ENCODE results near the gene ALS2. TPM values are rescaled to one million over a fixed set of nuclear protein-coding genes. Genes with fewer than 3 reads are reported as not detected.
"Not testable (repeated sequence)": the region's sequence is repeated elsewhere in the genome, so short reads cannot be mapped to it uniquely, and the experiment has no call there.

ALS2 gene
- total RNA-seq, 4 donors from 2014 or later, result 11.6 to 24.9 (median 19.1) TPM

DNA sequence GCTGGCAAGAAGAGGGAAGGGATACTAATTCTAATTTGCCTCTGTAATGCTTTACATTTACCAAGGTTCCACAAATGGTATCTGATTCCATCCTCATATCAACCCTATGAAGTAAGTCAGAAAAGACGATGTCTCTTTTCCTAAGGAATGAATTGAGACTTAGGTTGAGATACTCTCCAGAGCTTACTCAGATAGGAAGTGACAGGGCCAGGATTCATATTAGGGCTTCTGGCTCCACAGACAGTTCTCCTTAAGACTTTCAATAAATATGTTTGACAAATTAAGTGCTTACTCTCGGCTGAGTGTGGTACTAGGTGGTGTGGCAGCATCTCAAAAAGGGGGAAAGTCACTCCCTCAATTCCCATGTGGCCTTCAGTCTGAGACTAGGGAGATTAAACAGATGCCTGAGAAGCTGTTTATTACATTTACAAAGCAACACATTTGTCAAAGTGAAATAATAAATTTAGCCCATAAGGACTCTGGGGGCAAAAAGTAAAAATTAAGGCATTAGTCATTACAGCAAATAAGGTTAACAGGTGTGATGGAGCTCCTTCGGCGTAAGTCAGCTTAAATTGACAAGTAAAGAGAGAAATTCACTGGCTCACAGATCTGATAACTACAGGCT is 39.8 kb upstream of the ALS2 start:
- Histone ChIP-seq H3K9me3 (no peaks in the 10 kb centered on the region), H3K36me3 (no peaks in the 10 kb centered on the region), H3K4me1 (no peaks in the 10 kb centered on the region), H3K4me3 (no peak overlapping the region), H3K27ac (no peak overlapping the region), H3K27me3 (no peaks in the 10 kb centered on the region)
- WGBS, result 79% methylated on average over 4 of the region's 4 CpGs
- TF ChIP-seq CTCF (IDR thresholded peaks at IDR 0.05) (no peak), POLR2AphosphoS5 (IDR thresholded peaks at IDR 0.05) (no peak), EP300 (IDR thresholded peaks at IDR 0.05) (no peak), POLR2A (IDR thresholded peaks at IDR 0.05) (no peak)
- DNase-seq (ENCODE audit: low spot score in 2 of 2), result no peak

DNA sequence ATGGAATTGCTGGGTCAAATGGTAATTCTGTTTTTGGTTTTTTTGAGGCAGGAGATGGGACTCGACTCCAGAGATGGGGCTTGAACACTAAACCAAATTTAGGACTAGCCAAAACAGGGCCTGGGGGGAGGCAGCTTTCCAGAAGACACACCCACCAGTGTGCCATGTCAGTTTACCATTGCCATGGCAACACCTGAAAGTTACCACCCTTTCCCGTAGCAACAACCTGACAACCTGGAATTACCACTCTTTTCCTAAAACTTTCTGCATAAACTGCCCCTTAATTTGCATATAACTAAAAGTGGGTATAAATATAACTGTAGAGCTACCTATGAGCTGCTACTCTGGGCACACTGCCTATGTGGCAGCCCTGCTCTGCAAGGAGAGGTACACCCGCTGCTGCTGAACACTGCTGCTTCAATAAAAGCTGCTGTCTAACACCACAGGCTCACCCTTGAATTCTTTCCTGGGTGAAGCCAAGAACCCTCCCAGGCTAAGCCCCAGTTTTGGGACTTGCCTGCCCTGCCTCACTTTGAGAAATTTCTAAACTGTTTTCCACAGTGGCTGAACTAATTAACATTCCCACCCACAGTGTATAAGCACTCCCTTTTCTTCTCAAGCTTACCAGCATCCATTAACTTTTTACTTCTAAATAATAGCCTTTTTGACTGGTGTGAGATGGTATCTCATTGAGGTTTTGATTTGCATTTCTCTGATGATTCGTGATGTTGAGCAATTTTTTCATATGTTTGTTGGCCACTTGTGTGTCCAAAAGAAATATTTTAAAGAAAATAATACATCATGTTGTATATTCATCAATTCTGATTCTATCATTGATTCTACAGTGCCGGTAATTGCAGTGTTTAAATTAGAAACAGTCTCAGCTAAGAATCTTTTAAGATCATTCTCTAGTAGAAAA is 36.2 kb upstream of the ALS2 start:
- WGBS, result 71% methylated on average over 5 of the region's 5 CpGs
- no peak overlapping the region for H3K27ac ChIP-seq
- TF ChIP-seq POLR2A (IDR thresholded peaks at IDR 0.05) (no peak), POLR2AphosphoS5 (IDR thresholded peaks at IDR 0.05) (no peak), EP300 (IDR thresholded peaks at IDR 0.05) (no peak)

GRCh38 chr2:201813996-201814760 is 33.4 kb upstream of the ALS2 start:
- Histone ChIP-seq H3K4me1 (no peaks in the 10 kb centered on the region), H3K4me3 (no peak overlapping the region), H3K27ac (no peak overlapping the region), H3K27me3 (no peaks in the 10 kb centered on the region), H3K36me3 (no peaks in the 10 kb centered on the region), H3K9me3 (no peaks in the 10 kb centered on the region)
- TF ChIP-seq CTCF (IDR thresholded peaks at IDR 0.05) (no peak), POLR2AphosphoS5 (IDR thresholded peaks at IDR 0.05) (no peak), EP300 (IDR thresholded peaks at IDR 0.05) (no peak), POLR2A (IDR thresholded peaks at IDR 0.05) (no peak)
- DNase-seq (ENCODE audit: low spot score in 2 of 2), result no peak
- WGBS, result 59% methylated on average over 9 of the region's 9 CpGs

More for the DNA sequence above, 36.2 kb upstream of the ALS2 start:
- Histone ChIP-seq H3K4me3 (no peak overlapping the region), H3K36me3 (no peaks in the 10 kb centered on the region), H3K4me1 (no peaks in the 10 kb centered on the region), H3K27me3 (no peaks in the 10 kb centered on the region), H3K9me3 (no peaks in the 10 kb centered on the region)
- DNase-seq (ENCODE audit: low spot score in 2 of 2), result no peak

- H3K36me3 ChIP-seq; H3K4me3 ChIP-seq; H3K9me3 ChIP-seq; H3K27me3 ChIP-seq; H3K27ac ChIP-seq; DNase-seq (ENCODE audit: low spot score in 2 of 2): not testable (repeated sequence)
- peaks cover 17% of the 10 kb centered on the region for H3K4me1 ChIP-seq
- 91% methylated on average over 7 of the region's 7 CpGs for whole genome bisulfite sequencing
These were observed 29.9 kb upstream of the ALS2 start for GRCh38 chr2:201810604-201811003.

DNA sequence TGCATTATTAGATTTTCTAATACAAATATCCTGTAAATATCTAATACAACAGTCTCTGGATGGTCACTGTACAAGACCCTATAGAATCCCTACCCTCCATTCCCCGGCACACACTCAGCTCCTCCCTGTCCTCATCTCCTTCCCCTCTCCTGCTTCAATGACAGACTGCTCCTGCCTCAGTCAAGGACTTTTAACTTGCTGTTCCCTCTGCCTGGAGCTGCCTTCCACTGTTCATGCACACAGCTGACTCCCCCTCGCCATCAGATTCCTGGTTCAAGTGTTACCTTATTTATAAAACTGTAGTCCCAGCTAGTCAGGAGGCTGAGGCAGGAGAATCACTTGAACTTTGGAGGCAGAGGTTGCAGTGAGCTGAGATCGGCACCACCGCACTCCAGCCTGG is 28.9 kb upstream of the ALS2 start:
- Histone ChIP-seq H3K9me3 (no peaks in the 10 kb centered on the region), H3K36me3 (no peaks in the 10 kb centered on the region)

More for the DNA sequence above, 28.9 kb upstream of the ALS2 start:
- Histone ChIP-seq H3K4me1 (peaks cover 17% of the 10 kb centered on the region), H3K4me3 (no peak overlapping the region), H3K27ac (no peak overlapping the region), H3K27me3 (no peaks in the 10 kb centered on the region)
- no peak for DNase-seq (ENCODE audit: low spot score in 2 of 2)
- TF ChIP-seq POLR2AphosphoS5 (IDR thresholded peaks at IDR 0.05), result no peak
- no peak for TF ChIP-seq EP300 (IDR thresholded peaks at IDR 0.05)
- no peak for TF ChIP-seq CTCF (IDR thresholded peaks at IDR 0.05)
- no peak for TF ChIP-seq POLR2A (IDR thresholded peaks at IDR 0.05)
- 92% methylated on average over 4 of the region's 4 CpGs for WGBS

All from suprapubic skin (tissue), 4 donors.